Right cardiac atrium (tissue), 5 donors: ENCODE data around the gene MYO5B. TPM values are rescaled to one million over a fixed set of nuclear protein-coding genes. Genes with fewer than 3 reads are reported as not detected.

Experiments used
- ATAC-seq, 2 donors: fragments of 200-7000 bp; cut with Tn5 transposase; one replicate each; pipeline versions ENCODE4 v1.8.0 to v1.9.1; 2020; ENCODE audit warnings: moderate library complexity in 2 of 2, mild to moderate bottlenecking in 1 of 2
- DNase-seq, 3 donors: peaks; one replicate each; pipeline ENCODE4 v3.0.0-alpha.2; 2020
- H3K27ac ChIP-seq: one replicate; pipeline ENCODE4 v1.5.1; 2013; ENCODE audit warnings: mild to moderate bottlenecking, low read length, control low read depth, moderate library complexity
- H3K27me3 ChIP-seq: one replicate; pipeline ENCODE4 v1.6.1; 2013; ENCODE audit not compliant: control insufficient read depth, insufficient read depth
- H3K4me1 ChIP-seq: one replicate; pipeline ENCODE4 v1.6.1; 2013; ENCODE audit warnings: low read length; ENCODE audit not compliant: control insufficient read depth, insufficient read depth
- H3K4me3 ChIP-seq: one replicate; pipeline ENCODE4 v1.5.1; 2013; ENCODE audit warnings: low read length, control low read depth
- H3K9me3 ChIP-seq: one replicate; pipeline ENCODE4 v1.6.1; 2013; ENCODE audit warnings: low read length; ENCODE audit not compliant: control insufficient read depth
- WGBS: extraction: QIAGEN DNeasy Blood & Tissue Kit; methylation state at CpG from one replicate; pipeline ENCODE4 v1.1.7; 2013; 5-methylcytosine and 5-hydroxymethylcytosine counted together
- intact Hi-C, 4 donors: fragments of 100-400 bp; cut with DNase I; formaldehyde crosslinking; loops; one replicate each; pipeline versions ENCODE4 v1.11.0 to v1.14.0; 2022 to 2023
- polyA plus RNA-seq: library from polyadenylated mRNA; stranded (reverse); fragments of 200-250 nt; gene quantifications from one replicate; pipeline ENCODE4 v1.2.3, GENCODE V29; 2013
- total RNA-seq, 4 donors: library from RNA; stranded (reverse); fragmentation: NEBNext Ultra II Directional; extraction: Animal tissue kit (Norgen Biotek cat#: 25700); gene quantifications; one replicate each; pipeline ENCODE4 v1.2.1, GENCODE V29; 2021
- donor health status: healthy with polysubstance abuse.
- donor health status: DM: no; HTN: yes; CAD: no.
- donor health status: DM: no; HTN: no; CAD: no.
- donor health status: DM: no; HTN: yes; CAD: no; lungs with severe emphysema.
- donor health status: DM: yes; HTN: yes; CAD: no.

Gene MYO5B
- total and polyA plus RNA-seq, 5 donors, result 1.4 to 4.5 (median 3.1) TPM

- H3K4me3 ChIP-seq, result no peak overlapping the region
- H3K27ac ChIP-seq, result no peak overlapping the region
- H3K4me1 ChIP-seq, result no peaks in the 10 kb centered on the region
- H3K9me3 ChIP-seq, result no peaks in the 10 kb centered on the region
- ATAC-seq, result no peak
- intact Hi-C loops, result no loop called here
- no peaks in the 10 kb centered on the region for H3K27me3 ChIP-seq
- DNase-seq, result no peak
- 83% methylated on average over 1 of the region's 1 CpG for WGBS
Measured at GRCh38 chr18:50125456-50125855, 69.5 kb downstream of the MYO5B start.

GRCh38 chr18:50119296-50119695, 75.7 kb downstream of the MYO5B start:
- intact Hi-C loops, result no loop called here
- Histone ChIP-seq H3K4me1 (no peaks in the 10 kb centered on the region), H3K27ac (no peak overlapping the region), H3K4me3 (no peak overlapping the region), H3K27me3 (no peaks in the 10 kb centered on the region), H3K9me3 (no peaks in the 10 kb centered on the region)
- ATAC-seq, result no peak
- WGBS, result 48% methylated on average over 5 of the region's 5 CpGs
- no peak for DNase-seq

DNA sequence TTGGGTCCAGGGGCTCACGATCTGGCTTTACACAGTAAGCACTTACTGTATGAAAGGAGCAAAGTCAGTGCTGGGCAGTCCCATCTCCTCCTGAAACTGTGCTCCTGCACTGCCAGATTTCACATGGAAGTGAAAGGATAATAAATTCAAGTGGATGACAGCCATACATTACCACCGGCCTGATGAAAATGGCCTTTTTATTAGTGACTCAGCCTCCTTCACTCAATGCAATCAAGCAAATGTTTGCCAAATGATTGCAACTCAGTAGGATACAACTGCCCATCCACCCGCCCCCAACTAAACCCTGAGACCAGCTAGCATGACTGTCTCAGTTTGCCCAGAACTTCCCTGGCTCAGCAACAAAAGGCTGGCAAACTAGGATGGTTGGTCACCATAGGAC, 77.1 kb downstream of the MYO5B start:
- Histone ChIP-seq H3K4me3 (no peak overlapping the region), H3K4me1 (no peaks in the 10 kb centered on the region), H3K9me3 (no peaks in the 10 kb centered on the region), H3K27ac (no peak overlapping the region), H3K27me3 (no peaks in the 10 kb centered on the region)
- intact Hi-C loops, result no loop called here
- WGBS, result 70% methylated on average over 3 of the region's 3 CpGs
- DNase-seq (no peak), ATAC-seq (no peak)

GRCh38 chr18:50115095-50115494, 79.9 kb downstream of the MYO5B start:
- no peak for DNase-seq
- no peaks in the 10 kb centered on the region for H3K27me3 ChIP-seq

GRCh38 chr18:50114448-50114847, 80.5 kb downstream of the MYO5B start:
- no peak overlapping the region for H3K4me3 ChIP-seq
- no peak for ATAC-seq
- DNase-seq, result no peak
- H3K4me1 ChIP-seq, result no peaks in the 10 kb centered on the region
- 54% methylated on average over 6 of the region's 6 CpGs for WGBS
- intact Hi-C loops, result no loop called here
- no peak overlapping the region for H3K27ac ChIP-seq
- H3K9me3 ChIP-seq, result no peaks in the 10 kb centered on the region
- no peaks in the 10 kb centered on the region for H3K27me3 ChIP-seq

More at GRCh38 chr18:50115095-50115494, 79.9 kb downstream of the MYO5B start:
- no peak overlapping the region for H3K4me3 ChIP-seq
- 56% methylated on average over 2 of the region's 2 CpGs for WGBS
- H3K4me1 ChIP-seq, result no peaks in the 10 kb centered on the region
- H3K27ac ChIP-seq, result no peak overlapping the region
- no peaks in the 10 kb centered on the region for H3K9me3 ChIP-seq
- intact Hi-C loops, result no loop called here
- ATAC-seq, result no peak

DNA sequence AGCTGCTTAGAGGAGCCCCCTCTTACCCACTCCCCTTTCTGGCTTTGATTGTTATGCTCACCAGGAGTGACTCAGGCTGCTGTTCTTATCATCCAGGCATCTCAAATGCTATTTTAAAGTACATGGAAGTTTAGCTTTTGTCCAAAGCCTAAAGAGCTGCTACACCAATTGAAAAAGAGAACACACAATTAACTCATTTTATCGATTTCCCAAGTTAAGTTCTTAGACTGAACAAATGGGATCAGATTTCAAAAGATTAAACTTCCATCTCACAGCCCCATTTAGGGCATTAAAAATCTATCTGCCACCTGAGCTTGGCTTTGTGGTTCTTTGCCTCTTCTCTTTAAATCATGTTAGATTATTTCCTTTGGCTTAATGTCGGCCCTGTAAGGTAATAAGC, 81.2 kb downstream of the MYO5B start:
- no peak for DNase-seq
- intact Hi-C loops, result no loop called here
- H3K27me3 ChIP-seq, result no peaks in the 10 kb centered on the region
- H3K4me1 ChIP-seq, result no peaks in the 10 kb centered on the region
- no peak overlapping the region for H3K27ac ChIP-seq
- ATAC-seq, result no peak
- H3K4me3 ChIP-seq, result no peak overlapping the region
- WGBS, result 64% methylated on average over 2 of the region's 2 CpGs
- no peaks in the 10 kb centered on the region for H3K9me3 ChIP-seq

- no peaks in the 10 kb centered on the region for H3K4me1 ChIP-seq
- intact Hi-C loops, result no loop called here
- H3K27me3 ChIP-seq, result no peaks in the 10 kb centered on the region
- no peak overlapping the region for H3K27ac ChIP-seq
- ATAC-seq, result no peak
- no peaks in the 10 kb centered on the region for H3K9me3 ChIP-seq
- WGBS, result 77% methylated on average over 1 of the region's 1 CpG
- no peak for DNase-seq
- H3K4me3 ChIP-seq, result no peak overlapping the region
Measured at GRCh38 chr18:50111398-50111797, 83.5 kb downstream of the MYO5B start.

GRCh38 chr18:50107468-50107977, 87.4 kb downstream of the MYO5B start:
- 84% methylated on average over 2 of the region's 2 CpGs for WGBS
- Histone ChIP-seq H3K4me1 (no peaks in the 10 kb centered on the region), H3K9me3 (no peaks in the 10 kb centered on the region), H3K4me3 (no peak overlapping the region), H3K27ac (no peak overlapping the region), H3K27me3 (no peaks in the 10 kb centered on the region)
- no peak for DNase-seq
- no peak for ATAC-seq
- intact Hi-C loops, result no loop called here

GRCh38 chr18:50105027-50105426, 89.9 kb downstream of the MYO5B start:
- 94% methylated on average over 1 of the region's 1 CpG for WGBS
- H3K4me3 ChIP-seq, result no peak overlapping the region
- no peaks in the 10 kb centered on the region for H3K4me1 ChIP-seq
- intact Hi-C loops, result no loop called here
- H3K27me3 ChIP-seq, result no peaks in the 10 kb centered on the region
- no peak for ATAC-seq
- H3K27ac ChIP-seq, result no peak overlapping the region
- H3K9me3 ChIP-seq, result no peaks in the 10 kb centered on the region
- no peak for DNase-seq

DNA sequence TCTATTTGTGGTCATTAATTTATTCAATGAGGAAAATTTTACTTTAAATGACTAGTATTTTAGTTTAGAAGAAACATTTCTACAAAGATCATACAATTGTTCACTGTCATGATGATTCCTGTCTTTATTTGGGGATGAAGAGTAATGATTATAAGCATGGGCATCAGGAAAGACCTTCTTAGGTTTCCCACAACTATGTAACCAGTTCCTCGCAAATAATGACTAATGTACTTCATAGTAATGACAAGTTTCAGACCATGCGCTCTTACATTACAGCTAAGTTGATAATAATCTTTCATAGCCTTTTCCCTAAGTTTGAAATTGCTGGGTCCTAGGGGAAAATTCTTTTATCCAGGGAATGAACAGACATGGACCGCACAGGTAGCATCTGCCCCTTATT, 90.5 kb downstream of the MYO5B start:
- ATAC-seq (no peak), DNase-seq (no peak)
- Histone ChIP-seq H3K27ac (no peak overlapping the region), H3K27me3 (no peaks in the 10 kb centered on the region), H3K9me3 (no peaks in the 10 kb centered on the region), H3K4me1 (no peaks in the 10 kb centered on the region), H3K4me3 (no peak overlapping the region)
- WGBS, result 93% methylated on average over 3 of the region's 3 CpGs
- intact Hi-C loops, result no loop called here

DNA sequence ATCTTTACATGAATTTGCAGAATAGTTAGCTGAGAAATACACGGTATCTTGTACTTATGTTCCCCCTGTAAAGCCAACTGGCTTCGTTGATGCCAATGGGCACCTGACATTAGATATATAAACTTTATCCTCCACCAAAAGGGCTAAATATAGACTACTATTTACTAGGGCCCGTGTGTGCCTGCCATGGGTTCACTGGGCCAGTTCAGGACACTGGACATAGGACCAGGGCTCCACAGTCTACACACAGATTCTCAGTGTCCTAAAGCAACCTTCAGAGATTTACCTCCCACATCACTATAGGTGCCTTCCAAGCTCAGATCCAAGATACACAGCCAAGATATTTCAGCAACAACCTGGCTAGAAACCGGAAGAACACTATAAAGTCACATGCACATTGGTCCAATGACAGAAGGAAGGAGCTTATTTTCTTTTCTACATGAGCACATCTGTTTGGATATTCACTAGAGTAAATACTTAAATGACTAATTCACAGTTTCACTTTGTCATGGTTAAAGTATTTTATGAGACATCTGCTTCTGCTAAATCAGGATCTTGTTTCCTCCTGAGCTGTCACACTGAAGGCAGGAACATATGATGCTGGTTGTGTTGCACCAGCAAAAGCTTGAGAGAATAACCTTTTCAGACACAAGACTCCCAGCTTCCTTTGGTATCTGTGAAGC, 95.1 kb downstream of the MYO5B start:
- ATAC-seq (no peak), DNase-seq (no peak)
- H3K9me3 ChIP-seq, result no peaks in the 10 kb centered on the region
- intact Hi-C loops, result no loop called here
- WGBS, result 71% methylated on average over 4 of the region's 4 CpGs
- no peak overlapping the region for H3K27ac ChIP-seq
- H3K4me1 ChIP-seq, result no peaks in the 10 kb centered on the region
- no peaks in the 10 kb centered on the region for H3K27me3 ChIP-seq
- no peak overlapping the region for H3K4me3 ChIP-seq

GRCh38 chr18:50097702-50098101, 97.2 kb downstream of the MYO5B start:
- no peak overlapping the region for H3K4me3 ChIP-seq
- no peaks in the 10 kb centered on the region for H3K9me3 ChIP-seq
- 77% methylated on average over 2 of the region's 2 CpGs for WGBS
- no peak for ATAC-seq
- intact Hi-C loops, result no loop called here
- no peak overlapping the region for H3K27ac ChIP-seq
- no peaks in the 10 kb centered on the region for H3K27me3 ChIP-seq
- H3K4me1 ChIP-seq, result no peaks in the 10 kb centered on the region
- DNase-seq, result no peak
